NCI-H446 (cell line): ENCODE measurements around the gene ASB7.
A peak's percentile ranks its signal among the peaks of the same experiment; 100 is the strongest.
"Not testable (repeated sequence)": the region's sequence is repeated elsewhere in the genome, so short reads cannot be mapped to it uniquely, and the experiment has no call there.

Experiments used
- DNase-seq, 2 experiments: peaks; one replicate each; lab custom pipeline; 2025; lab: John Stamatoyannopoulos, UW

The ASB7 gene

GRCh38 chr15:100602064-100602822 lies at the start of gene ASB7, which contains the start of gene LINS1:
Gene ASB7 (plus strand): TSS chr15:100602589. CDS start chr15:100612217, 9,628 bp downstream.
Gene LINS1 (minus strand): TSS chr15:100602184. CDS start chr15:100580842, 21,342 bp downstream.
- DNase-seq = peak; percentile 98 to 99

GRCh38 chr15:100553468-100553867 lies 48.9 kb upstream of the ASB7 start:
- no peak for DNase-seq

- no peak for DNase-seq
These were observed 43.6 kb upstream of the ASB7 start for GRCh38 chr15:100558771-100559254.

- no peak for DNase-seq
These were observed 43.1 kb upstream of the ASB7 start for GRCh38 chr15:100559330-100559729.

- no peak for DNase-seq
These were observed 42.1 kb upstream of the ASB7 start for GRCh38 chr15:100560323-100560722.

- DNase-seq = no peak
These were observed 36.8 kb upstream of the ASB7 start for GRCh38 chr15:100565591-100565990.

GRCh38 chr15:100566850-100567628 lies 35.4 kb upstream of the ASB7 start:
- DNase-seq = no peak

- DNase-seq = no peak
These were observed 33.0 kb upstream of the ASB7 start for GRCh38 chr15:100569391-100569790.

- no peak for DNase-seq
These were observed 32.1 kb upstream of the ASB7 start for GRCh38 chr15:100570275-100570674.

GRCh38 chr15:100570735-100571313 lies 31.6 kb upstream of the ASB7 start:
- DNase-seq = no peak

GRCh38 chr15:100571592-100572167 lies 30.7 kb upstream of the ASB7 start:
- DNase-seq = no peak

- DNase-seq = no peak
These were observed 29.9 kb upstream of the ASB7 start for GRCh38 chr15:100572362-100572983.

- DNase-seq = no peak
These were observed 28.9 kb upstream of the ASB7 start for GRCh38 chr15:100573526-100573925.

GRCh38 chr15:100580414-100580813 lies 22.0 kb upstream of the ASB7 start:
- no peak for DNase-seq

GRCh38 chr15:100588638-100589242 lies 13.6 kb upstream of the ASB7 start:
- DNase-seq = no peak

GRCh38 chr15:100591163-100591562 lies 11.2 kb upstream of the ASB7 start:
- not testable (repeated sequence) for DNase-seq

GRCh38 chr15:100591835-100592234 lies 10.6 kb upstream of the ASB7 start:
- no peak for DNase-seq

- no peak for DNase-seq
These were observed 9.5 kb upstream of the ASB7 start for GRCh38 chr15:100592898-100593297.

GRCh38 chr15:100593431-100593830 lies 9.0 kb upstream of the ASB7 start:
- DNase-seq = no peak

- DNase-seq = no peak
These were observed 6.4 kb upstream of the ASB7 start for GRCh38 chr15:100595964-100596363.

GRCh38 chr15:100596792-100597191 lies 5.6 kb upstream of the ASB7 start:
- no peak for DNase-seq
